HG03280 (cell line): Measurements from ENCODE around the gene PFKFB4.
"Not testable (repeated sequence)": the region's sequence is repeated elsewhere in the genome, so short reads cannot be mapped to it uniquely, and the experiment has no call there.

ENCODE experiments used
- ATAC-seq: cut with Tn5 transposase; IDR thresholded peaks from one replicate; pipeline ENCODE4 v1.9.1; 2021; ENCODE audit warnings: mild to moderate bottlenecking, moderate library complexity; ENCODE audit not compliant: unreplicated experiment

The PFKFB4 gene

DNA sequence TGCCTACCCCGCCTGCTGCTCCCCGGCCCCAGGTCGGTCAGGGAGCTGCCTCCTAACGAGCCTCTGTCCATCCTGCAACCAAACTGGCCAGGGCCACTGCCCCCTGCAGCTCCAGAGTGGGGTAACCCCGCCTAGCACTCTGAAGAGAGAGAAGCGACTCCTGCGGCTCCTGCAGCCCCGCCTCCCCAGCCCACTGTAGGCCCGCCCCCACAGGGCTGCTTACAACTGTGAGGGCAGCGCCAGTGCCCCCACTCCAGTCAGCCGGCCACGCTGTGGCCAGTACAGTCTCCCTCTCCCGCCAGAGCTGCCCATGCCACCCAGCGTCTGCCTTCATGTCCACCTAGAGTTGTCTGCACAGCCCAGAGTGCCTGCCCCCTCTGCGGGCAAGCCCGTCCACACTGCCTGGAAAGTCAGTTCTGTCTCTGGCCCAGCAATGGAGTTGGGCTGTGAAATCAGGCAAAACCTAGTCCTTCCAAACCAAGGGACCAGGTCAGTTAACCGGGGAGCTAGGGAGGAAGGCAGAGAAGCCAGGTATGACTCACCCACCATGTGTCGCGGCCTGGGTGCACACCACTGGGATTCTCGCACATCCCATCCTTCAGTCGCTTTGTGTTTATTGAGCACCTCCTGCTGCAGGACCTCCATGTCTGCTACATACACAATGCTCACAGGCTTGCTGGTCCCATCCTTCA lies 4.6 kb upstream of the PFKFB4 start:
- no peak for ATAC-seq

DNA sequence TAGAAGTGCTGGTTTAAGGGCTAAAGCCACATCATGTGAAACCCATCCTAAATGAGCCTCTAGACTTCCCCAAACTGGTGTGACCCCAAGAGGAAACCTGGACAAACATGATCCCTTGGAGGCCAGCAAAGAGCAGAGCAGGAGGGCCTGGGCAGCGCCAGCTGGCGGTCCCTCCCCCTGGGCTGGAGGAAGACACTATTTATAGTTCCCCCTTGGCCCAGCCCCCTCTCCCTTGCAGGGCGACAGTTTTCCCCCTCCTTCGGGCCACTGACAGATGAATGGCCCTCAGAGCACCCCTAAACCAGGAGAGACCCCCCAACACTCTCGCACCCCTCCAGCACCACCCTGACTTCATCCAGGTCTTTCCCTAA lies 4.0 kb upstream of the PFKFB4 start:
- no peak for ATAC-seq

DNA sequence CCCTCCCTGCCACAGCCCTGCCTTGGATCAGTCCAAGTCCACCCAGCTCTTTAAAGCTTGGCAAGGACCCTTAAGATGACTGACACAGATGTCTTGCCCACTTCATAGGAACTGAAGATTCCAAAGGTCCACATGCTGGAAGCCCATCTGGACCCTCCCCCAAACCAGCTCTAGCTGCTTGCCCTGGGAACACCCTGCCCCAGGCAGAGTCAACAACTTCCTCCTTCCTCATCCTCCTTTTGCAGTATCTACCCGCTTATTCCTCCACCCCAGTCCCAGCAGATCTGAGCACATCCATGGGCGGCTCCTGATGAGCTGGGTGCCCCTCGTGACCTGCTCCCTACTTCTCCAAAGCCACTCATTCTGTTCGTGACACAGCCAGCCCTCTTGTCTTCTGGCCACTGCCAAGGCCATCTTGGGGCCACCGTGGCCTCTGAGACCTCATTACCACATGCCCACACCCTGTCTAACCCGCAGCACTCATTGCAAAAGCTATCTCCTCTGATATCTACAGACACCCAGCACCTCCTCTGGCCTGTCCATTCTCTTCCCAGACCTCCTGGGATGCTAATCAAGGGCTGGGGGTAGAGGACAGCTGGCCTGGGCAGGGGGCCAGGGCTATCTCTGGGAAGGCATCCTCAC lies 2.0 kb upstream of the PFKFB4 start:
- no peak for ATAC-seq

DNA sequence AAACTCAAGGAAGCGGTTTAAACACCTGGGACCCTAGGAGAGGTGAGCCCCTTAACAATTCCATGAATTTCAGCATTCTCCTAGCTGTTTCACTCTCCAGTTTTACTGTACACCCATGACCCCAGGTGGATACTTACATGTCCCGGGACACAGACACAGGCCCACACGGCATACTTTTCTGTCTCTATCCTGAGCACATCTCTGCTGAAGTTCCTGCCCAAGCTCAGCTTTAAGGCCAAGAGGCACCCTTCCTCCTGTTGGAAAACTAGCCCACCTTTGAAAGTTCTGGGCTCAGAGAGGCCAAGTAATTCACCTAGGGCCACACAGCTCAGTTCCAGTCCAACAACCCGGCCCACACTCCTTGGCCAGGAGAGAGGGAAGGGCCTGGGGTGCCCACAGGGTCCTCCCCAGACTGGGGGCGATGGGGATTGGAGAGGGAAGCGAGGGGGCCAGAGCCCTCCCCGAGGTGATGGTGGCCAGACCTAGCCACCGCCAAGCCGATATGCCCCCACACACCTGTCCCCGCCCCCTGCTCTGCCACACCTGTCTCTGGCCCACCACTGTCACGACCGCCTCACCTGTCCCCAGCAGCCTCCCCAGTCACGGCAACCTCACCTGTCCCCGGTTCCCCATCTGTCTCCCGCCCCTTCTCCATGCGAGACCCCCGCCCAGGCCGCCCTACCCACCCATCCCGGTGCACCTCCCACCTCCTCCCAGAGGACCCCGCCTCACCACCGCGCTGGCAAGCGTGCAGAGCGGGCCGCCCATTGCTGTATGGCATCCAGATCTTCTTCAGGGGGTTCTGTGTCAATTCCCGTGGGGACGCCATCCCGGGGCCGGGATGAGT lies 431 bp downstream of the PFKFB4 start:
- ATAC-seq: no peak

DNA sequence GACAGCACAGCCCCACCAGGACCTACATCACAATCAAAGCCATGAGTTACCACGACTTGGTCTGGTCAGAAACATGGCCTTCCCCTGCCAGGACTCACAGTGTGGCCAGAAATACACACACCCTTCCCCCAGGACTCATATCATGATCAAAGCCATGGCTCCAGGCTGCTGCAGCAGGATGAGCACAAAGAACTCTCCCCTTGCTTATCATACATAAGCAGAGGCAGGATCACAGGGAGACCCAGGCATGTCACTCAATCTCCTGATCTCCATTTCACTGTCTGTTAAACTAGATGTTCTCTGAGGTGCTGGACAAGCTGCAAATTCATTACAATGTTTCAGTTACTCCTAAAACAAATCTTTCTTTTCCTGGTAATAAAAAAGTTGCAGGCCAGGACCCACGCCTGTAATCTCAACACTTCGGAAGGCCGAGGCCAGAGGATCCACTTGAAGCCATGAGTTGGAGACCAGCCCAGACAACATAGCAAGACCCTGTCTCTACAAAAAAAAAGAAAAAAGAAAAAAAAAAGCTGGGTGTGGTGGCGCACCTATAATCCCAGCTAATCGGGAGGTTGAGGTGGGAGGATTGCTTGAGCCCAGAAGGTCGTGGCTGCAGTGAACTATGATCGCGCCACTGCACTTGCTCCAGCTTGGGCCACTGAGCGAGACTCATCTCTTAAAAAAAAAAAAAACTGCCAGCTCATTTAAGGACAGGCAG lies 1.2 kb downstream of the PFKFB4 start:
- no peak for ATAC-seq

DNA sequence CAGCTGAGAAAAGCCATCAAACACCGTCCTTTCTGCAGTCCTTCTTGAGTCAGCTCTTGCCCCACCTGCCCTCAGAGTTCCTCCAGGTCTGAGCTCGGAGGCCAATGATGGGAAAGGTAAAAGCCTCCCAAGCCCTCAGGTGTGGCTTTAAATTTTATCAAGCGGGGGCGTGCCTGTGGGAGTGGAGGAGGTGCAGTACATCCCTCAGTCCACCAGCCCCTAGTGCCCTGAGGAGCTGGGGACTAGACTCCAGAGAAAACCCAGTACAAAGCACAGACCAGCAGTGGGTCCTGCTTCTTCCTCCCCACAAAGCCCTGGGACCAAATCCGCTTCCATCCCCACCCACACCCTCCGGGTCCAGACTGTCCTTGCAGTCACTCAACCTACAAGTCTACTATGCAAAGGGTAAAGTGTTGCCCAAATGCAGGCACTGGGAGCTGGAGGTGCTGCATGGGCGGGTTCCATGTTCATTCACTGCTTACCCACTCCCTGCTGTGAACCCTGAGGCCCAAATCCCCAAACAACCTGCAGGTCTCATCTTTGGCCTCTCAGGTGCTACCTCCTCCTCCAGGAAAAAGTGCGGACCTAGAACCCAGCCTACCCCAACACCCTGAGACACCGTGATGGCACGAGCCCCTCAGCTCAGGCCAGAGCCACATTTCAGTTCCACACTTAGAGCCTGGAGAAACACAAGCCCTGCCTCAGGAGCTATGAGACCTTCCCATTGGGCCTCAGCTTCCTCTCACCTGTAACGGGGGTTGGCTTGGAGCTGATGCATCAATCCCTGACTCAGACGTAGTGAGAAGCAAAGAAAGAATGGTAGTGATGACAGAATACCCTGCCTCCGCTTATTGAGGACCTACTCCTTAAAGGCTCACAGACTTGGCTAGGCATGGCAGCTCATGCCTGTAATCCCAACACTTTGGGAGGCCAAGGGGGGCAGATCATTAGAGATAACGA lies 2.4 kb downstream of the PFKFB4 start:
- ATAC-seq: no peak

DNA sequence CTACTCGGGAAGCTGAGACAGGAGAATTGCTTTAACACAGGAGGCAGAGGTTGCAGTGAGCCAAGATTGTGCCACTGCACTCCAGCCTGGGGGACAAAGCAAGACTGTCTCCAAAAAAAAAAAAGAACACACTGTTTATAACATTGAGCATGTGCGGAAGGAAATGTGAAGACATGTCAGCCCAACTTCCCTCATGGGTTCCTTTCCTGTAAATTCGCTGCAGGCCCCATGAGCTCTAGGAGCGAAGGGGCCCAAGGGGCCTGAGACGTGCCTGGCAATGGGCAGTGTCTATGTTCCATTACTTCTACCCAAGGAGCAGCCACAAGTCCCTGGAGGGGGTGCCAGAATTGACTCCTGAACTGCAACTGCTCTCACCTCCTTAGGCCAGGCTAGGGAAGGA lies 3.2 kb downstream of the PFKFB4 start:
- no peak for ATAC-seq

DNA sequence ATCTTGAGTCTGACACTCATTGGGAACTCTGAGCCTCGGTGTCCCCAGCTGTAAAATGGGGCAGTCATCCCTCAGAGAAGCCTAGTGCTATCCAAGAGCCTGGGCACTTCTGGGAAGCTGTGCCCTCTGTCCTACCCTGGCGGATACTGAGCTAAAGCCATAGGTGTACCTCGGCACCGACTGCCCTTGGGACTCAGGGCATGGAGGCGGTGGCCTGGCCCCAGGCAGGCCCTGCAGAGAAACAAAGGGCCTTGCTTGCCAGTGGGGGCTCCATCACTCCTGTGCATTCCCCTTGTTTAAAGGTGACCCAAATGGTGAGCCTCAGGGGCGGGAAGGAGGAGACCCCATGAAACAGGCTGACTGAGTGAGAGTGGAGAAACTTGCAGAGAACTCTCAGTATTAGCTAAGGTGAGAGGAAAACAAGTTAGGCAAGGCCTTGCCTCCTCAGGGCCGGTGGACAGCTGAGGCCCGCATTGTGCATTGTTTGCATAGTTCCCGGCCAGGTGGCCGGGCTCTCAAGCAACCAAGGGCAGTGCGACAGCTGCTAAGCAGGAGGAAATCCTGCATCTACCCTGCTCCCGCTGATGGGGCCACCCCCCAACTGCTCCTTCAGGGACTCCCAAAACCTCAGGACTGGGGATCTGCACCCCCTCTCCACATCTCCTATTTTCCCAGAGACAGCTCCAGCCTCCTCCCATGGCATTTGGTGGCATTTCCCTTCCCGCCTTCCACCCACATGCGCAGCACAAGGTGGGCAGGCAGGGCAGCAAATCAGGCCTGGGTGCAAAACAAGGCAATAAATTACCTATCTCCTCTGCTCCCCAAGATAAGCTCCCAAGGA lies 4.3 kb downstream of the PFKFB4 start:
- ATAC-seq: no peak

DNA sequence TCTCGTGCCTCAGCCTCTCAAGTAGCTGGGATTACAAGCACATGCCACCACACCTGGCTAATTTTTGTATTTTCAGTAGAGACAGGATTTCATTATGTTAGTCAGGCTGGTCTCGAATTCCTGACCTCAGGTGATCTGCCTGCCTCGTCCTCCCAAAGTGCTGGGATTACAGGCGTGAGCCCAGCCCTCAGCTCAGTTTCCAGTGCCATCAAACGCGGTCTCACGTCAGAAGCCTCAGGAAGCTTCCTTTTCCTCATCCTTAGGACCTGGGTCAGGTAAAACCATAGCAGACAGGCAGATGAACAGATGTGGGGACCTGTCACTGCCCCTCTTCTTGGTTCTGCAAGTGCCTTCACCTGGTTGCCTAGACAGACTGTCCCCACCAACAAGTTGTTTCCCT lies 5.0 kb downstream of the PFKFB4 start:
- not testable (repeated sequence) for ATAC-seq

DNA sequence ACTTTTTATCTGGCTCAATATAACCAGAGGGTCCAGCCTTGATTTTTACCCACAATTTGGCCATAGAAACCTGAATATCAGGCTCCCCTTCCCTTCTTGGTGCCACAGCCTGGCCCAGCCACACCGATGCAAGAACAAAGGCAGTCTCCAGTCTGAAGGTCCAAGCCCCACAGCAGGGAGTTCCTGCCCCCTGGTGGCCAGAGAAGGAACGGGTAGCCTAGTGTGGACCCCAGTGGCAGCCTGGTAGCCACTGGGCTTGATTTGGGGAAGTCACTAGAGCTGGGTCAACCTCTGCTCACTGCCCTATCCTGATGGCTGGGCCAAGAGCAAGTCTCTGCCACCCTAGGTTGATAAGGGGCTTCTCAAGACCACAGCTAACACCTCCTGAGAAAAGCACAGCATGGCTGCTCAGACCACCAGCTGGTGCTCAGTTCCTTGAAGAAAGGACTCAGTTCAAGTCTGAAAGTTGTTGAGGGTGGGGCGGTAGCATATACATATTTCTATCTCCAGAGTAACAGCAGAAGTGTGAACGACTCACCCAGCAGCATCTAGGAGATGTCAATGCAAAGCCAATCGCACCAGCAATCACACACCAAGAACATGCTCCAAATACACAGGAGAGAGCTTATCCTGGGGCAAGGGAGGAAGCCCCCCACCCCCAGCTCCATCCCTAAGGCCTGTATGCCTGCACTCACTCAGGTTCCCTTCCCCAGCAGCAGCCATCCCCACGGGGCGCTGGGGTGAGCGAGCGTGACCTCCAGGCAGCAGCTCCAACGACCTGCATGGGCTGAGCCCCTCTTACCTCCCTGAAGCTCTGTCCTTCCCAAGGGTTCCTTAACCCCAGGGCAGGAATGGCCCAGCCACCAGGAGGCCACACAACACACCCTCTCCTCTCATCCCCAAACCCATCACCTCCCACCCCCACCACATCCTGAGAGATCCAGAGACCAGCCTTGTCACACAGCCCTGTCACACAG lies 7.6 kb downstream of the PFKFB4 start:
- ATAC-seq: peak; percentile 56

DNA sequence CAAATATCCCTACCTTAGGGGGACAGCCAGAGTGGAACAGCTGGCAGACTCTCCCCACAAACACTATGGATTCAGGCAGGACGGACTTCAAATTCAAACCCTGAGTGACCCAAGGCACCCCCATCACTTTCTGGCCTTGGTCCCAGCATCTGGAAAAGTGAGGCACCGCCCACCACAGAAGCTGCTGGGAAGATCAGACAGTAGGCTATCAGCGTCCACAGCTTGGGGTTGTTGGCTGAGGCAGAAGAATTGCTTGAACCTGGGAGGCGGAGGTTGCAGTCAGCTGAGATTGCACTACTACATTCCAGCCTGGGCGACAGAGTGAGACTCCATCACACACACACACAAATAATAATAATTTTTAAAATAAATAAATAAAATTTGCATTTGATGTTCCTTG lies 8.5 kb downstream of the PFKFB4 start:
- no peak for ATAC-seq

DNA sequence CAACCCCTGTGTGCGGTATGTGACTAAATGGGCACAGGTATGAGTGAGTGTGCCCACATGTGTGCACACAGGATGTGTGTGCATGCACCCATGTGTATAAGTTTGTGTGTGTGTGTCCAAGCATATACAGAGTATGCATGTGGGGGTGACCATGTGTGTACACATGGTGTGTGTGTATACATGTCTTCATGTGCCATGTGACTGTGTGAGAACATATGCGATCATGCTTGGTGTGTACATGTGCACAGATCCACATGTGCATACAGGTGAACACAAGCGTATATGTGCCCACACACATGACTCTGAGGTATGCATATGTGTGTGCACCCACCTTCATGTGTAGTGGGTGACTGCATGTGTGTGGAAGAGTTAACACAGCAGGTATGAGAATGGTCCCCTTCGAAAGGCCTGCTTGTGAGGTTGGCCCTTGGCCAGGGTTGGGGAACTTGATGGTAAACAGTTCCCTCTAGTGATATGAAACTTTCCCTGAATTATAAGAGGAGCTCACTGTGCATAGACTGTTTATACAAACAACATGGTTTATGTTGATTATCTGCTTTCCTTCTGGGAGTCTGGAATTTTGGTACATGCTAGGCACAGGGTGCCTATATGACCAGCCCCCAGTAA lies 10.3 kb downstream of the PFKFB4 start:
- ATAC-seq: no peak

DNA sequence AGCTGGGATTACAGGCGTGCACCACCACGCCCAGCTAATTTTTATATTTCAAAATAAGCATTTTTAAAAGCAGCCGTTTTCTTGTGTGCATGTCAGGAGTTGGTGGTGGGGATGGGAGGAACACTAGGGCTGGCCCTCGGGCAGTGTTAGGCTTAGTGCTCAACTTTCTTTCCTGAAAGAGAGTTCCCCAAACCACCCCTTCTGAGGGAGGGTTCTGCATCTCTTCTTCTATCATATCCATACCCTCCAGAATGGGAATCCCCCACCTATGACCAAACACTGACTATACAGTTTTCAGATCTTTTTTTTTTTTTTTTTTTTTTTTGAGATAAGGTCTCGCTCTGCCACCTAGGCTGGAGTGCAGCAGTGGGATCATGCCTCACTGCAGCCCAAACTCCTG lies 12.5 kb downstream of the PFKFB4 start:
- no peak for ATAC-seq

DNA sequence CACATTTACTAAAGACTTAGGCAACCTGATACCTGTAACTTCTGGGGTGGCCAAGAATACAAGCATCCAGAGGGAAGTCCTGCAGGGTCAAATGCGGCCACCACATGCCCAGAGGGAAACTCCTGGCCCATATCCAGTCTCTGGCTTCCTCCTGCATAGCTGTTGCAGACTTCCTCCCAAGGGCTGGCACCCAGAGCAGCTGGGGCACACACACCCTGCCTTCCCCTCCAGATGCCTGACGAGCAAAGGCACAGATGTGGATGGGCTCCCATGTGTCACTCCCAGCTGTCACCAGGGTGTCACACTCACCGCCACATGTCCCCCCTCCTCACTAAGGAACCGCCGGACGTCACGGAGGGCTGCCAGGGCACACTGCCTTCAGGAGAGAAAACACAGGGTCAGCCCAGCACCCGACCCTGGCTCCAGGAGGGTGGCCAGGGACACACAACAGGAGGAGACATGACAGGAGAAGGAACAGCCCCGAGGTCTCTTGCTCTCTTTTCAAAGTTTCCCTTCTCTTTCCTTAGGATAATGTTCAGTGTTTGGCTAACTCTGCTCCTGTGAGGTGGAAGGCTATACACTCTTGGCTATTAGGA lies 13.2 kb downstream of the PFKFB4 start:
- no peak for ATAC-seq

DNA sequence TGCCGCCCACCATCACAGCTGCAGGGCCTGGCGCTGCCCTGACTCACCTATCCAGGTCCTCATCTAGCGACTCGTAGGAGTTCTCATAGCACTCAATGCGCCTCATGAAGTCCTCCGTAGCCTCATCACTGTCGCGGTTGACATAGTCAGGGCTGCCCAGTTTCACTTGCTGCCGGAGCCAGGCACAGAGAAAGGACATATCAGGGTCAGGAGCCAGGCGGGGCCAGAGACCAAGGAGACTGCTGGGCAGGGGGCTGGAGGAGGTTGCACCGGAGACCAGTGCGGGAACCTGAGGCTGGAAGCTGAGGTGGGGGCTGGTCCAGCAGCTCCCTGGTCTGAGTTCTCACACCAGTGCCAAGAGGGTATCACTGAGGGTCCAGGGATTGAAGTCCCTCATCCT lies 18.2 kb downstream of the PFKFB4 start:
- ATAC-seq: no peak

DNA sequence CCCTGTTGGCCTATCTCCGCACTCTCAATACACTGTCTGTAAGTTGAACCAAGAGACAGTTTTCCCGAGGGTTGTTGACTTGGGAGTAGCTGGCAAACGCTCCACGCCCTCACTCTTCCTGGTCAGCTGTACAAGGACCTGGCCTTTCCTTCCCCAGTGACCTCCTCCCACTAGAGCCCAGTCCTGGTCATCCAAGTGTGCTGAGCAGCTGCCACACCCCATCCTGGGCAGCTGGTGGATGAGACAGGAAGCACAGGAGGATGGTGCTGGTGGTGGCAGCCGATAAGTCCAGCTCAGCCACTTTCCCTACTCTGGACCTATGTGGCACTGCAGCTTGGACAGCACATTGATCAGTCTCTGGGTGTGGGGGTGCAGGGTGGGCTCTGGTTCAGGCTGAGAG lies 19.8 kb downstream of the PFKFB4 start:
- no peak for ATAC-seq

DNA sequence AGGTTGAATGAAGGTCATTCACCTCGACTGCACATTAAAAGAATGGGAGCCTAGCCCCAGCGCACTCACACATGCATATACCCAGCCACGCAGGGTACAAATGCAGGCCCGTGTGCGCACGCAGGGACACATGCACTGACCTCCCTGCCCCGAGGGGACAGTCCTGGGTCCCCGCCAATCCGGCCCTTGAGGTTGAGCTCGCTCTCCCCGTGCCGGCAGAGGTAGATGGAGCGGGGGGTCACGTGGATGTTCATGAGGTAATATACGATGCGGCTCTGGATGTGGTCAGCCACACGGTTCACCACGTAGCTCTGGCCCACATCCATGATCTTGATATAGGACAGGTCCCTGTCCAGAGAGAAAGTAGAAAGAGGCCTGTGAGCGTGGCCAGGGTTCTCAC lies 20.5 kb downstream of the PFKFB4 start:
- no peak for ATAC-seq
